WTC11 (cell line): ENCODE measurements around the gene OPCML.

Experiments used
- ETV6 ChIP-seq: sonication (generic); formaldehyde crosslinking; IDR thresholded peaks from 2 replicates; pipeline ENCODE4 v1.8.1; 2022; ENCODE audit warnings: mild to moderate bottlenecking, missing genetic modification reagents
- KAT7 ChIP-seq: sonication (generic); formaldehyde crosslinking; IDR thresholded peaks from 2 replicates; pipeline ENCODE4 v1.8.1; 2023; ENCODE audit warnings: missing genetic modification reagents, mild to moderate bottlenecking, borderline replicate concordance
- ZNF396 ChIP-seq: fragments of 250-450 bp; sonication (Bioruptor Pico); IDR thresholded peaks from 2 replicates; pipeline ENCODE4 v1.8.0; 2021; ENCODE audit warnings: mild to moderate bottlenecking, moderate library complexity, borderline replicate concordance
- TF ChIP-seq, protein P1 (sequence below): fragments of 200-600 bp; IDR thresholded peaks from 2 replicates; pipeline ENCODE4 v1.8.0; 2022; ENCODE audit warnings: antibody characterized with exemption
- TF ChIP-seq, protein P2 (sequence below): sonication (generic); formaldehyde crosslinking; IDR thresholded peaks from 2 replicates; pipeline ENCODE4 v1.8.1; 2022; ENCODE audit warnings: mild to moderate bottlenecking, moderate library complexity, missing genetic modification reagents
- TF ChIP-seq, protein P3 (sequence below): sonication (generic); formaldehyde crosslinking; IDR thresholded peaks from 2 replicates; pipeline ENCODE4 v1.8.0; 2022; ENCODE audit warnings: mild to moderate bottlenecking, missing genetic modification reagents

DNA sequence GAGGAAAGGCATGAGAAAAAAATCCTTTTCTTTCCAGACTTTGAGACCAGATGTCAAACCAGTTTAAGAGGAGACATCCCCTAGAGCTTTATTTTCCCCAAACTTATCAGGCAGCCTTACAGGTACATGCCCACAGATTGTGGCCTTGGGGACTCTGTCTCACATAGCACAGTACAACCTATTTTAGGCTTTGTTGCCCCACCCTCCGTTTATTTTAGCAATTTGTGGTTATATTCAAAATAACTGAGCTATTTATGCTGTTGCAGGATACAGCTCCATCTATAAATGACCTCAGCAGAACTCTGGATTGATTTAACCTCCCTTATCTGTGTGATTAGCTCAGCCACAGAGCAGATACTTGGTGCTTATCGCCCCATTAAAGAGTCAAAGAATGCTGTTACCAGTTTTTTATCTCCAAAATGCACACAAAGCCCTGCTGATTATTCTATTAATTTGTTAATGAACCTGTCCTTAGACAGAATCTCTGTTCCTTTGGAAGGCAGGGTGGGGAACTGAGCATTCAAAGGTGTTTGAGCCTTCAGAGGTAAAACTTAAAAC, 525.2 kb downstream of the OPCML start:
- TF ChIP-seq, protein P1, sequence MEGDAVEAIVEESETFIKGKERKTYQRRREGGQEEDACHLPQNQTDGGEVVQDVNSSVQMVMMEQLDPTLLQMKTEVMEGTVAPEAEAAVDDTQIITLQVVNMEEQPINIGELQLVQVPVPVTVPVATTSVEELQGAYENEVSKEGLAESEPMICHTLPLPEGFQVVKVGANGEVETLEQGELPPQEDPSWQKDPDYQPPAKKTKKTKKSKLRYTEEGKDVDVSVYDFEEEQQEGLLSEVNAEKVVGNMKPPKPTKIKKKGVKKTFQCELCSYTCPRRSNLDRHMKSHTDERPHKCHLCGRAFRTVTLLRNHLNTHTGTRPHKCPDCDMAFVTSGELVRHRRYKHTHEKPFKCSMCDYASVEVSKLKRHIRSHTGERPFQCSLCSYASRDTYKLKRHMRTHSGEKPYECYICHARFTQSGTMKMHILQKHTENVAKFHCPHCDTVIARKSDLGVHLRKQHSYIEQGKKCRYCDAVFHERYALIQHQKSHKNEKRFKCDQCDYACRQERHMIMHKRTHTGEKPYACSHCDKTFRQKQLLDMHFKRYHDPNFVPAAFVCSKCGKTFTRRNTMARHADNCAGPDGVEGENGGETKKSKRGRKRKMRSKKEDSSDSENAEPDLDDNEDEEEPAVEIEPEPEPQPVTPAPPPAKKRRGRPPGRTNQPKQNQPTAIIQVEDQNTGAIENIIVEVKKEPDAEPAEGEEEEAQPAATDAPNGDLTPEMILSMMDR = no peak
- TF ChIP-seq KAT7 (CRISPR knock-in tag) = no peak
- TF ChIP-seq ZNF396 (CRISPR knock-in tag) = no peak
- TF ChIP-seq, protein P2, sequence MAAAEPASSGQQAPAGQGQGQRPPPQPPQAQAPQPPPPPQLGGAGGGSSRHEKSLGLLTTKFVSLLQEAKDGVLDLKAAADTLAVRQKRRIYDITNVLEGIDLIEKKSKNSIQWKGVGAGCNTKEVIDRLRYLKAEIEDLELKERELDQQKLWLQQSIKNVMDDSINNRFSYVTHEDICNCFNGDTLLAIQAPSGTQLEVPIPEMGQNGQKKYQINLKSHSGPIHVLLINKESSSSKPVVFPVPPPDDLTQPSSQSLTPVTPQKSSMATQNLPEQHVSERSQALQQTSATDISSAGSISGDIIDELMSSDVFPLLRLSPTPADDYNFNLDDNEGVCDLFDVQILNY (CRISPR knock-in tag) = no peak
- TF ChIP-seq, protein P3, sequence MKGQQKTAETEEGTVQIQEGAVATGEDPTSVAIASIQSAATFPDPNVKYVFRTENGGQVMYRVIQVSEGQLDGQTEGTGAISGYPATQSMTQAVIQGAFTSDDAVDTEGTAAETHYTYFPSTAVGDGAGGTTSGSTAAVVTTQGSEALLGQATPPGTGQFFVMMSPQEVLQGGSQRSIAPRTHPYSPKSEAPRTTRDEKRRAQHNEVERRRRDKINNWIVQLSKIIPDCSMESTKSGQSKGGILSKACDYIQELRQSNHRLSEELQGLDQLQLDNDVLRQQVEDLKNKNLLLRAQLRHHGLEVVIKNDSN (CRISPR knock-in tag) = no peak
- TF ChIP-seq ETV6 (CRISPR knock-in tag) = no peak
